Stomach (tissue), 19 donors: ENCODE data around the gene ANKMY2. TPM values are rescaled to one million over a fixed set of nuclear protein-coding genes. Genes with fewer than 3 reads are reported as not detected.
A peak's percentile ranks its signal among the peaks of the same experiment; 100 is the strongest.

Experiments
- DNase-seq, 2 donors: peaks; one replicate each; pipeline versions ENCODE4 v3.0.0 to v3.0.0-alpha.2; 2013 to 2019
- H3K27ac ChIP-seq, 5 donors: fragments of 200-600 bp in 4 of 5; sonication (generic) in 4 of 5; one replicate each; pipeline ENCODE4 v1.5.1; 2013 to 2019; ENCODE audit warnings: mild to moderate bottlenecking in 1 of 5, moderate library complexity in 1 of 5
- H3K27me3 ChIP-seq, 3 donors: fragments of 200-600 bp; sonication (generic); one replicate each; pipeline ENCODE4 v1.5.1; 2017 to 2019; ENCODE audit warnings: mixed run types in 1 of 3
- H3K36me3 ChIP-seq, 4 donors: fragments of 200-600 bp; sonication (generic); 1 replicate in 3 of 4; 2 replicates in 1 of 4; pipeline ENCODE4 v1.5.1; 2016 to 2019
- H3K4me1 ChIP-seq, 4 donors: fragments of 200-600 bp; sonication (generic); one replicate each; pipeline ENCODE4 v1.5.1; 2016 to 2019
- H3K4me3 ChIP-seq, 4 donors: fragments of 200-600 bp; sonication (generic) in 3 of 4; one replicate each; pipeline ENCODE4 v1.5.1; 2016 to 2019; ENCODE audit warnings: mild to moderate bottlenecking in 1 of 4
- H3K9me3 ChIP-seq, 4 donors: fragments of 200-600 bp; sonication (generic); one replicate each; pipeline ENCODE4 v1.5.1; 2016 to 2019
- EP300 ChIP-seq: sonication (generic); formaldehyde crosslinking; IDR thresholded peaks from one replicate; pipeline ENCODE4 v1.6.1; 2017; ENCODE audit warnings: antibody characterized with exemption
- POLR2A ChIP-seq, 4 donors: fragments of 450-650 bp; IDR thresholded peaks; one replicate each; pipeline ENCODE4 v1.6.1; 2016; ENCODE audit warnings: antibody characterized with exemption in 4 of 4, control low read depth in 2 of 4, mild to moderate bottlenecking in 1 of 4, moderate library complexity in 1 of 4
- POLR2AphosphoS5 ChIP-seq, 3 donors: sonication (generic); formaldehyde crosslinking; IDR thresholded peaks; one replicate each; pipeline ENCODE4 v1.6.1; 2016; ENCODE audit warnings: antibody characterized with exemption in 3 of 3
- WGBS, 5 donors: extraction: QIAGEN DNeasy Blood & Tissue Kit in 3 of 5; methylation state at CpG; one replicate each; pipeline versions ENCODE4 v1.1.5 to v1.1.7; 2013 to 2018; 5-methylcytosine and 5-hydroxymethylcytosine counted together
- intact Hi-C: fragments of 100-400 bp; cut with DNase I; formaldehyde crosslinking; loops from one replicate; pipeline ENCODE4 v1.15.1; 2023; ENCODE audit warnings: low total_unique reads
- long read RNA-seq, 10 donors: transcript quantifications; one replicate each; lab custom pipeline, GENCODE V29; 2026
- polyA plus RNA-seq, 3 donors: library from polyadenylated mRNA; stranded (reverse); fragments of 200-250 nt; gene quantifications; one replicate each; pipeline ENCODE4 v1.2.3, GENCODE V29; 2013
- total RNA-seq, 5 donors: library from RNA; depleted of rRNA; stranded (reverse); fragments of >200 nt; gene quantifications; one replicate each; pipeline versions ENCODE4 v1.1.0 to v1.2.3, GENCODE V29; 2014 to 2016
- TF ChIP-seq, protein P1 (sequence below), 7 experiments: fragments of 450-650 bp in 4 of 7; fragments of 200-600 bp in 3 of 7; sonication (generic) in 3 of 7; IDR thresholded peaks; one replicate each; pipeline ENCODE4 v1.5.1; 2016 to 2019; ENCODE audit warnings: antibody characterized with exemption in 7 of 7, control low read depth in 2 of 7, mild to moderate bottlenecking in 1 of 7
- donor health status: healthy with polysubstance abuse.
- donor health status: Bipolar disorder and iron deficiency.
- donor health status: healthy.

ANKMY2 gene
- 10 to 100 TPM in 4 of 5 donors, 1 to 10 TPM in 1; 2.6 to 39.8 (median 33.3) TPM for total RNA-seq
- polyA plus RNA-seq, result 10 to 100 TPM; 11.5 to 27.2 (median 13.7) TPM
- long read RNA-seq, donor 1, partial matches to known transcripts, result 0 of 4 reads
- long read RNA-seq, donor 1, other reads (novel, unspliced or antisense), result 0 of 4 reads
- long read RNA-seq, donor 2, partial matches to known transcripts, result 0 of 3 reads
- long read RNA-seq, donor 2, other reads (novel, unspliced or antisense), result 0 of 3 reads
- long read RNA-seq, donor 3, transcript ANKMY2-201 (10 exons, 2,555 nt), result major isoform, 6 of 6 reads
- long read RNA-seq, donor 3, partial matches to known transcripts, result 0 of 6 reads
- long read RNA-seq, donor 3, other reads (novel, unspliced or antisense), result 0 of 6 reads
- long read RNA-seq, donor 4, result 0 reads
- long read RNA-seq, donor 5, transcript ANKMY2-201 (10 exons, 2,555 nt), result major isoform, 8 of 13 reads
- long read RNA-seq, donor 5, partial matches to known transcripts, result 5 of 13 reads
- long read RNA-seq, donor 5, other reads (novel, unspliced or antisense), result 0 of 13 reads
- long read RNA-seq, donor 6, transcript ANKMY2-201 (10 exons, 2,555 nt), result major isoform, 20 of 20 reads
- long read RNA-seq, donor 6, partial matches to known transcripts, result 0 of 20 reads
- long read RNA-seq, donor 6, other reads (novel, unspliced or antisense), result 0 of 20 reads
- long read RNA-seq, donor 7, transcript ANKMY2-201 (10 exons, 2,555 nt), result major isoform, 9 of 9 reads
- long read RNA-seq, donor 7, partial matches to known transcripts, result 0 of 9 reads
- long read RNA-seq, donor 7, other reads (novel, unspliced or antisense), result 0 of 9 reads
- long read RNA-seq, donor 8, transcript ANKMY2-201 (10 exons, 2,555 nt), result major isoform, 8 of 91 reads
- long read RNA-seq, donor 8, partial matches to known transcripts, result 76 of 91 reads
- long read RNA-seq, donor 8, other reads (novel, unspliced or antisense), result 7 of 91 reads
- long read RNA-seq, donor 9, partial matches to known transcripts, result 0 of 2 reads
- long read RNA-seq, donor 9, other reads (novel, unspliced or antisense), result 0 of 2 reads
- long read RNA-seq, donor 10, partial matches to known transcripts, result 0 of 3 reads
- long read RNA-seq, donor 10, other reads (novel, unspliced or antisense), result 0 of 3 reads

- Histone ChIP-seq H3K27me3 (no peaks in the 10 kb centered on the region), H3K9me3 (no peaks in the 10 kb centered on the region), H3K4me3 (peak within 1 kb of the TSS; percentile 82 to 99 (median 89)), H3K36me3 (no peaks in the 10 kb centered on the region), H3K4me1 (peaks cover 25 to 73% (median 53%) of the 10 kb centered on the region in 4 donors), H3K27ac (peak within 1 kb of the TSS; percentile 90 to 93 (median 92))
- DNase-seq, result peak; percentile 94 to 99
- 0 to 2% (median 0%) methylated on average over 30 to 73 of the region's 73 CpGs for WGBS, 5 donors
- intact Hi-C loops, result no loop called here
- TF ChIP-seq, protein P1, sequence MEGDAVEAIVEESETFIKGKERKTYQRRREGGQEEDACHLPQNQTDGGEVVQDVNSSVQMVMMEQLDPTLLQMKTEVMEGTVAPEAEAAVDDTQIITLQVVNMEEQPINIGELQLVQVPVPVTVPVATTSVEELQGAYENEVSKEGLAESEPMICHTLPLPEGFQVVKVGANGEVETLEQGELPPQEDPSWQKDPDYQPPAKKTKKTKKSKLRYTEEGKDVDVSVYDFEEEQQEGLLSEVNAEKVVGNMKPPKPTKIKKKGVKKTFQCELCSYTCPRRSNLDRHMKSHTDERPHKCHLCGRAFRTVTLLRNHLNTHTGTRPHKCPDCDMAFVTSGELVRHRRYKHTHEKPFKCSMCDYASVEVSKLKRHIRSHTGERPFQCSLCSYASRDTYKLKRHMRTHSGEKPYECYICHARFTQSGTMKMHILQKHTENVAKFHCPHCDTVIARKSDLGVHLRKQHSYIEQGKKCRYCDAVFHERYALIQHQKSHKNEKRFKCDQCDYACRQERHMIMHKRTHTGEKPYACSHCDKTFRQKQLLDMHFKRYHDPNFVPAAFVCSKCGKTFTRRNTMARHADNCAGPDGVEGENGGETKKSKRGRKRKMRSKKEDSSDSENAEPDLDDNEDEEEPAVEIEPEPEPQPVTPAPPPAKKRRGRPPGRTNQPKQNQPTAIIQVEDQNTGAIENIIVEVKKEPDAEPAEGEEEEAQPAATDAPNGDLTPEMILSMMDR (IDR thresholded peaks at IDR 0.05), result peak in 1 of 7 experiments; percentile 24
- TF ChIP-seq POLR2A (IDR thresholded peaks at IDR 0.05) (peak in 2 of 4 donors; percentile 78 to 96), POLR2AphosphoS5 (IDR thresholded peaks at IDR 0.05) (peak; percentile 82 to 99 (median 98)), EP300 (no peak)
Observed at GRCh38 chr7:16645593-16646471, at the start of gene ANKMY2, which contains the start of gene BZW2. Gene ANKMY2 (minus strand): TSS chr7:16645754. CDS start chr7:16645573, 181 bp downstream. Gene BZW2 (plus strand): TSS chr7:16646181. CDS start chr7:16665444, 19,263 bp downstream.

GRCh38 chr7:16694806-16695205, 49.3 kb upstream of the ANKMY2 start:
- DNase-seq, result no peak
- Histone ChIP-seq H3K4me3 (no peak overlapping the region), H3K9me3 (no peaks in the 10 kb centered on the region), H3K36me3 (peaks cover 31 to 94% (median 91%) of the 10 kb centered on the region in 4 donors), H3K27me3 (no peaks in the 10 kb centered on the region), H3K27ac (no peak overlapping the region), H3K4me1 (peaks cover 0 to 4% (median 0%) of the 10 kb centered on the region in 4 donors)
- intact Hi-C loops, result no loop called here
- WGBS, 5 donors, result 74 to 87% (median 84%) methylated on average over 6 of the region's 6 CpGs
- TF ChIP-seq POLR2AphosphoS5 (IDR thresholded peaks at IDR 0.05) (no peak), POLR2A (IDR thresholded peaks at IDR 0.05) (no peak), EP300 (no peak)
- TF ChIP-seq, protein P1 (IDR thresholded peaks at IDR 0.05), result no peak

DNA sequence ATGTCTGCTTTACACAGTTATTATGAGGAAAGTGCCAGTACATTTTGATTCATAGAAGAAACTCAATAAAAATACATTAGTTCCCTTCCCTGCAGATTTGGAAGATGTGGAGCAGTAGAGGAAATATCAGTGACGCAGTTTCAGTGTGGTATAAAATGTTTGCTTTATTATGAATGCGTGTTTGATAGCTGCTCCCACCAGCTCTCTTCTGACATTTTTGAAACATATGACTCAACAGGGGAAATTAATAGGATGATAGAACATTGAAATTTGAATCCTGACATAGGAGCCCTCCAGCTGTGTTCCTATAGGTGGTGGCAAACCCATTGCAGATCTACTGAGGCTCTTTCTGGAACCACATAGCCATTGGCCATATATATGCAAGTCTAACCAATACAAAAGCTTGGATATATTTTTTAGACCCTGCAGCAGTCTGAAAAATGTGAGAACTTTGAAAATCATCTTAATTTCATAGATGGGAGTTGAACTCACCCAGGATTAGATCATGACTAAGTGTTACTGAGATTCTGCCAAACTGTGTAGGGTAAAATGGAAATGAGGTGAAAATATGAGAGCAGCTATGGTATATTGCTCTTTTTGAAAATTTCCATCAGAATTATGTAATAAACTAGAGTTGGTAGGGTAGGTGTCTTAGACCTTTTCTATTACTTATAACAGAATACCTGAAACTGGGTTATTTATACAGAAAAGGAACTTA, 48.2 kb upstream of the ANKMY2 start:
- H3K27ac ChIP-seq, result no peak overlapping the region
- H3K4me1 ChIP-seq, result peaks cover 0 to 4% (median 0%) of the 10 kb centered on the region in 4 donors
- intact Hi-C loops, result no loop called here
- TF ChIP-seq POLR2A (IDR thresholded peaks at IDR 0.05), result no peak
- no peak for TF ChIP-seq POLR2AphosphoS5 (IDR thresholded peaks at IDR 0.05)
- TF ChIP-seq, protein P1 (IDR thresholded peaks at IDR 0.05), result no peak
- TF ChIP-seq EP300, result no peak
- H3K27me3 ChIP-seq, result no peaks in the 10 kb centered on the region
- 88 to 94% (median 92%) methylated on average over 2 of the region's 2 CpGs for WGBS, 5 donors
- DNase-seq, result no peak
- no peak overlapping the region for H3K4me3 ChIP-seq
- H3K36me3 ChIP-seq, result peaks cover 31 to 94% (median 88%) of the 10 kb centered on the region in 4 donors
- no peaks in the 10 kb centered on the region for H3K9me3 ChIP-seq
